ENCODE data around the gene HRH1. TPM values are rescaled to one million over a fixed set of nuclear protein-coding genes. Genes with fewer than 3 reads are reported as not detected.
"Not testable (repeated sequence)": the region's sequence is repeated elsewhere in the genome, so short reads cannot be mapped to it uniquely, and the experiment has no call there.

Gene HRH1
- 1 to 10 TPM; 1.6 to 3.5 TPM for total RNA-seq

GRCh38 chr3:11154036-11154952 lies at the start of gene HRH1:
Gene HRH1, plus strand, starts transcription at chr3:11154493. Its CDS starts 104,545 bp downstream, at chr3:11259038.
- TF ChIP-seq CTCF (IDR thresholded peaks at IDR 0.05) = no peak
- no peak for DNase-seq (ENCODE audit: low spot score)
- peak within 1 kb of the TSS; percentile 42 to 54 for H3K4me3 ChIP-seq
- H3K27me3 ChIP-seq = no peaks in the 10 kb centered on the region
- H3K36me3 ChIP-seq = no peaks in the 10 kb centered on the region
- H3K9me3 ChIP-seq = no peaks in the 10 kb centered on the region
- peak within 1 kb of the TSS; percentile 55 to 58 for H3K27ac ChIP-seq
- peaks cover 0 to 18% of the 10 kb centered on the region in 2 donors for H3K4me1 ChIP-seq

- not testable (repeated sequence) for H3K36me3 ChIP-seq; H3K27ac ChIP-seq; H3K4me1 ChIP-seq; H3K27me3 ChIP-seq; H3K4me3 ChIP-seq; DNase-seq (ENCODE audit: low spot score); H3K9me3 ChIP-seq
Measured at GRCh38 chr3:11113316-11113715, 41.0 kb upstream of the HRH1 start.

GRCh38 chr3:11115548-11115947 lies 38.7 kb upstream of the HRH1 start:
- peaks cover 0 to 3% of the 10 kb centered on the region in 2 donors for H3K27me3 ChIP-seq
- H3K4me1 ChIP-seq = no peaks in the 10 kb centered on the region
- no peak overlapping the region for H3K4me3 ChIP-seq
- DNase-seq (ENCODE audit: low spot score) = no peak
- TF ChIP-seq CTCF (IDR thresholded peaks at IDR 0.05) = no peak
- no peaks in the 10 kb centered on the region for H3K36me3 ChIP-seq
- H3K9me3 ChIP-seq = peaks cover 0 to 9% of the 10 kb centered on the region in 2 donors
- H3K27ac ChIP-seq = no peak overlapping the region

- no peaks in the 10 kb centered on the region for H3K27me3 ChIP-seq
- no peak overlapping the region for H3K27ac ChIP-seq
- H3K4me1 ChIP-seq = no peaks in the 10 kb centered on the region
- H3K4me3 ChIP-seq = no peak overlapping the region
- TF ChIP-seq CTCF (IDR thresholded peaks at IDR 0.05) = no peak
- H3K9me3 ChIP-seq = peaks cover 0 to 9% of the 10 kb centered on the region in 2 donors
- H3K36me3 ChIP-seq = no peaks in the 10 kb centered on the region
- DNase-seq (ENCODE audit: low spot score) = no peak
Measured at GRCh38 chr3:11116336-11117059, 37.8 kb upstream of the HRH1 start.

- H3K27me3 ChIP-seq = no peaks in the 10 kb centered on the region
- no peak for TF ChIP-seq CTCF (IDR thresholded peaks at IDR 0.05)
- H3K4me1 ChIP-seq = no peaks in the 10 kb centered on the region
- no peaks in the 10 kb centered on the region for H3K36me3 ChIP-seq
- no peak overlapping the region for H3K27ac ChIP-seq
- DNase-seq (ENCODE audit: low spot score) = no peak
- H3K4me3 ChIP-seq = no peak overlapping the region
- peaks cover 0 to 13% of the 10 kb centered on the region in 2 donors for H3K9me3 ChIP-seq
Measured at GRCh38 chr3:11117591-11117990, 36.7 kb upstream of the HRH1 start.

GRCh38 chr3:11118181-11118682 lies 36.1 kb upstream of the HRH1 start:
- Histone ChIP-seq H3K27ac (no peak overlapping the region), H3K4me3 (no peak overlapping the region), H3K9me3 (peaks cover 0 to 18% of the 10 kb centered on the region in 2 donors), H3K4me1 (no peaks in the 10 kb centered on the region), H3K27me3 (no peaks in the 10 kb centered on the region), H3K36me3 (no peaks in the 10 kb centered on the region)
- DNase-seq (ENCODE audit: low spot score) = no peak
- TF ChIP-seq CTCF (IDR thresholded peaks at IDR 0.05) = no peak
